ENCODE measurements around the gene TEX38.

- TF ChIP-seq CTCF (IDR thresholded peaks at IDR 0.05; ENCODE audit: low read depth, low read length) (no peak), EZH2phosphoT487 (IDR thresholded peaks at IDR 0.05; ENCODE audit: low read depth) (no peak)
Measured at GRCh38 chr1:46667782-46668760, 3.6 kb upstream of the TEX38 start, which contains the start of gene ATPAF1.
